HL-60 (cell line): ENCODE measurements around the gene TFCP2.

Source experiments
- DNase-seq, 2 experiments: peaks; one replicate each; pipeline ENCODE4 v3.0.0-alpha.2; 2010 to 2020; ENCODE audit warnings: low read depth in 1 of 2, low spot score in 1 of 2
- H3K27ac ChIP-seq: fragments of 250-450 bp; sonication (Bioruptor Pico); replicated peaks from 2 replicates; pipeline ENCODE4 v1.5.1; 2020; ENCODE audit warnings: mild to moderate bottlenecking, moderate library complexity
- H3K27me3 ChIP-seq: fragments of 250-450 bp; sonication (Bioruptor Pico); 2 replicates; pipeline ENCODE4 v1.5.1; 2021; ENCODE audit warnings: mild to moderate bottlenecking, moderate library complexity; ENCODE audit not compliant: insufficient read depth, poor library complexity, severe bottlenecking
- H3K4me3 ChIP-seq: replicated peaks from 2 replicates; pipeline ENCODE4 v1.5.1; 2011; ENCODE audit warnings: mild to moderate bottlenecking, control low read depth, low read length; ENCODE audit not compliant: insufficient read depth
- GABPA ChIP-seq: IDR thresholded peaks from 2 replicates; pipeline ENCODE4 v1.6.1; 2012; ENCODE audit warnings: low read depth
- POLR2AphosphoS5 ChIP-seq: IDR thresholded peaks from 2 replicates; pipeline ENCODE4 v1.6.1; 2012; ENCODE audit warnings: low read depth
- REST ChIP-seq: IDR thresholded peaks from 2 replicates; pipeline ENCODE4 v1.6.1; 2012; ENCODE audit warnings: low read depth; ENCODE audit not compliant: insufficient replicate concordance
- SPI1 ChIP-seq: IDR thresholded peaks from 2 replicates; pipeline ENCODE4 v1.6.1; 2012; ENCODE audit warnings: low read depth, mild to moderate bottlenecking, borderline replicate concordance
- TF ChIP-seq, protein P1 (sequence below): IDR thresholded peaks from one replicate; pipeline ENCODE4 v1.5.1; 2011; ENCODE audit warnings: low read length, control low read depth, inconsistent platforms; ENCODE audit not compliant: insufficient read depth

Gene TFCP2

DNA sequence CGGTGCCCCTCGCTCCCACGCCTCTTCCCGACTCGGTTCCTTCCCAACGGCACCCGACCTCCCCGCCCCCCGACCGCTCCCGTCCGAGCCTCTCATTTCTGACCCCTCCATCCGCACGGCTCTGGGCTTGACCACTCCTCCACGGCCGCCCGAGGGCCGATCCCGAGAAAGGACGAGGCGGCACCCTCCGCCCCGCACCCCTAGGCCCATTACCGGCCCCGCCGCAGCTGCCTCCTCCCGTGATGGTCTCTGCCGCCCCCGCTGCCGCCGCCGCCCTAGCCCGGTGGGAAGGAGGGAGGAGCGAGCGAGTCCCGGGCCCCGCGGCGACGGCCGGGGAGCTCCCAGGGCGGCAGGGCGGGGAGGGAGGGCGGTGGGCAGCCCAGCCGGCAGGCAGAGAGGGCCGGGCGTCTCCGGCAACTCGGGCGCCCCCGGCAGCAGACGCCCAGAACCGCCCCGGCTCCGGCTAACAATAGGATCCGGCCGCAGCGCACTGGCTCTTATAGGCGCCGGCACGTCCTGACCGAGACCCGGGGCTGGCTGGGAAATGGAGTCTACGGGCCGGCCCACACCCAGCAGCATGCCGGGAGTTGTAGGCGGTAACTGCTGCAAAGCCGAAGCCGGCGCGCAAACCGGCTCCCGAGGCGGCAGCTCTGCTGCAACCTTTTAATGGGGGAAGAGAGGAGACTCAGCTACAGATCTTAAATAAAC, 89.7 kb downstream of the TFCP2 start, which contains the start of gene CSRNP2:
Gene CSRNP2, minus strand, starts transcription at position 471 of the 708 bp plus-strand sequence. CDS start 7,035 bp downstream, outside the sequence.
- TF ChIP-seq, protein P1, sequence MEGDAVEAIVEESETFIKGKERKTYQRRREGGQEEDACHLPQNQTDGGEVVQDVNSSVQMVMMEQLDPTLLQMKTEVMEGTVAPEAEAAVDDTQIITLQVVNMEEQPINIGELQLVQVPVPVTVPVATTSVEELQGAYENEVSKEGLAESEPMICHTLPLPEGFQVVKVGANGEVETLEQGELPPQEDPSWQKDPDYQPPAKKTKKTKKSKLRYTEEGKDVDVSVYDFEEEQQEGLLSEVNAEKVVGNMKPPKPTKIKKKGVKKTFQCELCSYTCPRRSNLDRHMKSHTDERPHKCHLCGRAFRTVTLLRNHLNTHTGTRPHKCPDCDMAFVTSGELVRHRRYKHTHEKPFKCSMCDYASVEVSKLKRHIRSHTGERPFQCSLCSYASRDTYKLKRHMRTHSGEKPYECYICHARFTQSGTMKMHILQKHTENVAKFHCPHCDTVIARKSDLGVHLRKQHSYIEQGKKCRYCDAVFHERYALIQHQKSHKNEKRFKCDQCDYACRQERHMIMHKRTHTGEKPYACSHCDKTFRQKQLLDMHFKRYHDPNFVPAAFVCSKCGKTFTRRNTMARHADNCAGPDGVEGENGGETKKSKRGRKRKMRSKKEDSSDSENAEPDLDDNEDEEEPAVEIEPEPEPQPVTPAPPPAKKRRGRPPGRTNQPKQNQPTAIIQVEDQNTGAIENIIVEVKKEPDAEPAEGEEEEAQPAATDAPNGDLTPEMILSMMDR: no peak
- TF ChIP-seq POLR2AphosphoS5: peak; percentile 91
- peak; percentile 53 for TF ChIP-seq REST
- peak; percentile 77 to 97 for DNase-seq
- Histone ChIP-seq H3K27me3 (no peaks in the 10 kb centered on the region), H3K27ac (peak within 1 kb of the TSS; percentile 53), H3K4me3 (peak within 1 kb of the TSS; percentile 91)

DNA sequence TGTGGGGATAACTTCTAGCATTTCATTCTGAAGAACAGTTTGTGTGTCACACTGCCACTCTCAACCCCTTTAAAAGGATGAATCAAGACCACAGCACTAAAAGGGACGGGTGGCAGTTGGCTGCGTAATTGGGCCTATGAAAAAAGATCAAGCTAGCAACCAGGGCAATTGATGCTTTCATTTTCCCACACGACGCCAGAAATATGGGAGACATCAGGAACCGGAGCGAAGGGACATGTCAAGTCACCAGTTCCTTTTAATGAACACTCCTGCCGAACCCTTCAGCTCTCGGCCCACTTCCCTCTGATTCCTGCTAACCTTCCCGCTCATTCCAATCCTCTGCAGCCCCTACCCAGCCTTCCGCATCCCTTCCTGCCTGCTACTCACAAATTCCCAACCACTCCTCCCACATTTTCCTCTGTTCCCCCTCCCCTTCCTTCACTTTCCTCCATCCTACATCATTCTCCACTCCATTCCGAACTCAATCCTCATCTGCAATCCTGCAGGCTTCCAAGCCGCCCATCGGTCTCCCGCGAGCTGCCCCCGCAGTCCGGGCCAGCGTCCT, 90.3 kb downstream of the TFCP2 start:
- TF ChIP-seq POLR2AphosphoS5 (no peak), SPI1 (no peak), GABPA (no peak), REST (no peak)
- TF ChIP-seq, protein P1: no peak
- Histone ChIP-seq H3K4me3 (peak overlapping the region; percentile 91), H3K27me3 (no peaks in the 10 kb centered on the region), H3K27ac (no peak overlapping the region)
- DNase-seq: no peak

GRCh38 chr12:51081421-51081820, 91.5 kb downstream of the TFCP2 start:
- no peaks in the 10 kb centered on the region for H3K27me3 ChIP-seq
- H3K4me3 ChIP-seq: no peak overlapping the region
- TF ChIP-seq, protein P1: no peak
- TF ChIP-seq POLR2AphosphoS5: no peak
- TF ChIP-seq GABPA: no peak
- TF ChIP-seq REST: no peak
- no peak for TF ChIP-seq SPI1
- DNase-seq: no peak
- no peak overlapping the region for H3K27ac ChIP-seq
